ENCODE results near the gene UTP25. TPM values are rescaled to one million over a fixed set of nuclear protein-coding genes. Genes with fewer than 3 reads are reported as not detected.

Gene UTP25
- total RNA-seq, 1 experiment from 2014 or later, result 9.5 TPM

DNA sequence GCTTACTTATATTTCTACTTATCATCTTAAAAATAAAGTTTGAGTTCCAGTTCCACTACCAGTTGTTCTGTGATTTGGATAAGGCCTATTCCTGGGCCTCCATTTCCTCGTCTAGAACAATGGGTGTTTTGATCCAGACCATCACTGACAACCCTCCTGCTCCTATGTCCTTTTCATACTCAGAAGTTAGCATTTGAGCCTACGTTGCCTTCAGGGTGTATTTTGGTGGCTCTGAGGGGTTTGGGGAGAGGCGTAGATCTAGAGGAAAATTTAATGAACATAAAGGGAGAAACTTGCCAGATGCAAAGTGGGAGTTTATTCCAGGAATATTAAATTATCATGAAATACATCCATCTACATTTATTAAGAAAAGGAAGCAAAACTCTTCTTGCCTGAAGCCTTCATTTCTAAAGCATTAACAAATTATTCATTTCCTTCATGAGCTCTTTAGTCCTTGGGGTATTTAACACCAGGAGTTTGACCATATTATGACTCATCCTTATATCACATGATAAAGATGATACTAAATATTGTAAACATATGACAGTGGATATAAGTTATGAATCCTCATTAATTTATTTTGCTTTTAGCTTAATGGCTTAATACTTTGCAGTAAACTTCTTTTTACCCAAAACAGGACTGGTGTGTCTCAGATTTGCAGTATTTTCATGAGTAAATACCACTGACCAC, 63.0 kb downstream of the UTP25 start:
- Histone ChIP-seq H3K9me3 (no peaks in the 10 kb centered on the region), H3K36me3 (ENCODE audit: control insufficient read depth, insufficient read depth, low read length) (no peaks in the 10 kb centered on the region), H3K27me3 (replicated peaks; ENCODE audit: control insufficient read depth, insufficient read depth, low read length) (no peaks in the 10 kb centered on the region), H3K4me1 (no peaks in the 10 kb centered on the region), H3K4me3 (ENCODE audit: low read depth, low read length) (no peak overlapping the region)
- Mint-ChIP-seq H3K9me3 (ENCODE audit: unreplicated experiment) (no peaks in the 10 kb centered on the region), H3K4me1 (ENCODE audit: low read depth, unreplicated experiment) (no peaks in the 10 kb centered on the region), H3K36me3 (ENCODE audit: insufficient read depth, unreplicated experiment) (no peaks in the 10 kb centered on the region), H3K27ac (ENCODE audit: unreplicated experiment) (no peak overlapping the region), H3K27me3 (ENCODE audit: insufficient read depth, unreplicated experiment) (no peaks in the 10 kb centered on the region), H3K4me3 (ENCODE audit: unreplicated experiment) (no peak overlapping the region)
- ChIA-PET POLR2A (no interaction called here), CTCF (no interaction called here)
- DNase-seq, result no peak
- intact Hi-C loops (cut with micrococcal nuclease; ENCODE audit: unreplicated experiment), result no loop called here
- TF ChIP-seq, protein P1, sequence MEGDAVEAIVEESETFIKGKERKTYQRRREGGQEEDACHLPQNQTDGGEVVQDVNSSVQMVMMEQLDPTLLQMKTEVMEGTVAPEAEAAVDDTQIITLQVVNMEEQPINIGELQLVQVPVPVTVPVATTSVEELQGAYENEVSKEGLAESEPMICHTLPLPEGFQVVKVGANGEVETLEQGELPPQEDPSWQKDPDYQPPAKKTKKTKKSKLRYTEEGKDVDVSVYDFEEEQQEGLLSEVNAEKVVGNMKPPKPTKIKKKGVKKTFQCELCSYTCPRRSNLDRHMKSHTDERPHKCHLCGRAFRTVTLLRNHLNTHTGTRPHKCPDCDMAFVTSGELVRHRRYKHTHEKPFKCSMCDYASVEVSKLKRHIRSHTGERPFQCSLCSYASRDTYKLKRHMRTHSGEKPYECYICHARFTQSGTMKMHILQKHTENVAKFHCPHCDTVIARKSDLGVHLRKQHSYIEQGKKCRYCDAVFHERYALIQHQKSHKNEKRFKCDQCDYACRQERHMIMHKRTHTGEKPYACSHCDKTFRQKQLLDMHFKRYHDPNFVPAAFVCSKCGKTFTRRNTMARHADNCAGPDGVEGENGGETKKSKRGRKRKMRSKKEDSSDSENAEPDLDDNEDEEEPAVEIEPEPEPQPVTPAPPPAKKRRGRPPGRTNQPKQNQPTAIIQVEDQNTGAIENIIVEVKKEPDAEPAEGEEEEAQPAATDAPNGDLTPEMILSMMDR (IDR thresholded peaks at IDR 0.05; ENCODE audit: insufficient read depth in 1 of 2, low read depth in 1 of 2, low read length in 1 of 2, severe bottlenecking in 1 of 2, unreplicated experiment in 1 of 2), result no peak
- no TSS peak for BruUV-seq (replicated peaks)

DNA sequence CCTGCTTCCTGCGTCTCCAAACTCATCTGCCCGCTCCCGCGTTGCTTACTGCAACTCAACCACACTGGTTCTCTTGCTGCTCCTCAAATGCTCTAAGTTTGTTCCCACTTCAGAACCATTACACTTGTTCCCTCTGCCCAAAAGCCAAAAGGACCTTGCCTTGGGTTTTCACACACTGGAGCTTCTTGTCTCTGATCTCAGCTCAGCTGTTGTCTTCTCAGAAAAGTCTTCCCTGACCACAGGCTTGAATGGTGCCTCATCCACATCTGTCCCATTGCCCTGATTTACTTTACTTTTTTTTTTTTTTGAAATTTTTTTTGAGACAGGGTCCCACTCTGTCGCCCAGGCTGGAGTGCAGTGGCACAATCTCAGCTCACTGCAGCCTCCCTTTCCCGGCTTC, 66.0 kb downstream of the UTP25 start:
- H3K4me3 ChIP-seq (ENCODE audit: low read depth, low read length), result no peak overlapping the region
- ChIA-PET POLR2A (no interaction called here), CTCF (no interaction called here)
- no TSS peak for BruUV-seq (replicated peaks)
- no peaks in the 10 kb centered on the region for H3K36me3 ChIP-seq (ENCODE audit: control insufficient read depth, insufficient read depth, low read length)
- TF ChIP-seq, protein P1 (IDR thresholded peaks at IDR 0.05; ENCODE audit: insufficient read depth in 1 of 2, low read depth in 1 of 2, low read length in 1 of 2, severe bottlenecking in 1 of 2, unreplicated experiment in 1 of 2), result no peak
- Mint-ChIP-seq H3K27me3 (ENCODE audit: insufficient read depth, unreplicated experiment) (no peaks in the 10 kb centered on the region), H3K36me3 (ENCODE audit: insufficient read depth, unreplicated experiment) (no peaks in the 10 kb centered on the region), H3K4me1 (ENCODE audit: low read depth, unreplicated experiment) (no peaks in the 10 kb centered on the region), H3K4me3 (ENCODE audit: unreplicated experiment) (no peak overlapping the region), H3K27ac (ENCODE audit: unreplicated experiment) (no peak overlapping the region), H3K9me3 (ENCODE audit: unreplicated experiment) (no peaks in the 10 kb centered on the region)
- intact Hi-C loops (cut with micrococcal nuclease; ENCODE audit: unreplicated experiment), result loop anchor here (1.0 kb wide), 1 partner anchor 17 kb away; no protein-coding TSS in a partner anchor
- no peaks in the 10 kb centered on the region for H3K27me3 ChIP-seq (replicated peaks; ENCODE audit: control insufficient read depth, insufficient read depth, low read length)
- no peaks in the 10 kb centered on the region for H3K4me1 ChIP-seq
- no peak for DNase-seq
- no peaks in the 10 kb centered on the region for H3K9me3 ChIP-seq

DNA sequence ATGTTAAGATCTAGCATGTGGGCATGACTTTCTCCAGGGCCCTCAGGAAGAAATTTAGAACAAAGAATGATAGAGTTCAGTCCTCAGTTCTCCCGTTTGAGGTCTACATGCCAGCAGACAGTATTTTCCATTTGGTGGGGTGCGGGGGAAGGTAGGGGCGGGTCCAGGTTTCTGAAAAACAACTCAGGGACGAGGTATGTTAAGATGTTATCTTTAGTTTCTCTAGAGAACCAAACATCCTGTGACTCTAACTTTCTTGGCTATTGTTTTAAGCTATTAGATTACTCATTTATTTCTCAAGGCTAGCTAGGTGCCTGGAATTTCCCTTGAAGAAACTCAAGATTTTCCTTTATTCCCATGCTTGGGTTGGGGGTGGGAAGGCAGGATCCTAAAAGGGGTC, 67.9 kb downstream of the UTP25 start:
- Mint-ChIP-seq H3K4me3 (ENCODE audit: unreplicated experiment) (no peak overlapping the region), H3K36me3 (ENCODE audit: insufficient read depth, unreplicated experiment) (no peaks in the 10 kb centered on the region), H3K27me3 (ENCODE audit: insufficient read depth, unreplicated experiment) (no peaks in the 10 kb centered on the region), H3K27ac (ENCODE audit: unreplicated experiment) (no peak overlapping the region), H3K9me3 (ENCODE audit: unreplicated experiment) (no peaks in the 10 kb centered on the region), H3K4me1 (ENCODE audit: low read depth, unreplicated experiment) (no peaks in the 10 kb centered on the region)
- H3K4me1 ChIP-seq, result no peaks in the 10 kb centered on the region
- ChIA-PET POLR2A (no interaction called here), CTCF (no interaction called here)
- no TSS peak for BruUV-seq (replicated peaks)
- intact Hi-C loops (cut with micrococcal nuclease; ENCODE audit: unreplicated experiment), result no loop called here
- TF ChIP-seq, protein P1 (IDR thresholded peaks at IDR 0.05; ENCODE audit: insufficient read depth in 1 of 2, low read depth in 1 of 2, low read length in 1 of 2, severe bottlenecking in 1 of 2, unreplicated experiment in 1 of 2), result no peak
- DNase-seq, result no peak
- no peak overlapping the region for H3K4me3 ChIP-seq (ENCODE audit: low read depth, low read length)
- H3K9me3 ChIP-seq, result no peaks in the 10 kb centered on the region
- H3K27me3 ChIP-seq (replicated peaks; ENCODE audit: control insufficient read depth, insufficient read depth, low read length), result no peaks in the 10 kb centered on the region; the same call in 1 of the 2 replicates
- H3K36me3 ChIP-seq (ENCODE audit: control insufficient read depth, insufficient read depth, low read length), result no peaks in the 10 kb centered on the region
